H9 (cell line): ENCODE results near the gene RSPO3. TPM values are rescaled to one million over a fixed set of nuclear protein-coding genes. Genes with fewer than 3 reads are reported as not detected.

ENCODE experiments used
- DNase-seq: peaks from one replicate; pipeline ENCODE4 v3.0.0-alpha.2; 2017
- H2AFZ ChIP-seq: one replicate; pipeline ENCODE4 v1.6.1; 2013; ENCODE audit warnings: mild to moderate bottlenecking, low read length, control low read depth, moderate library complexity
- H2AK5ac ChIP-seq: 2 replicates; pipeline ENCODE4 v1.6.1; 2013; ENCODE audit warnings: low read length, control low read depth, mixed read lengths; ENCODE audit not compliant: insufficient read length
- H2BK120ac ChIP-seq: one replicate; pipeline ENCODE4 v1.6.1; 2013; ENCODE audit warnings: low read depth, mild to moderate bottlenecking, low read length, control low read depth, inconsistent platforms; ENCODE audit not compliant: poor library complexity, severe bottlenecking
- H2BK12ac ChIP-seq: 2 replicates; pipeline ENCODE4 v1.6.1; 2013; ENCODE audit warnings: low read length, control low read depth, mixed read lengths, low read depth; ENCODE audit not compliant: insufficient read length
- H2BK15ac ChIP-seq: 2 replicates; pipeline ENCODE4 v1.6.1; 2013; ENCODE audit warnings: low read depth, low read length, control low read depth
- H2BK20ac ChIP-seq: one replicate; pipeline ENCODE4 v1.6.1; 2013; ENCODE audit warnings: low read depth, mild to moderate bottlenecking, low read length, control low read depth, inconsistent platforms; ENCODE audit not compliant: poor library complexity, severe bottlenecking
- H2BK5ac ChIP-seq: 2 replicates; pipeline ENCODE4 v1.6.1; 2013; ENCODE audit warnings: low read length, control low read depth, mixed read lengths; ENCODE audit not compliant: insufficient read length
- H3K14ac ChIP-seq: 2 replicates; pipeline ENCODE4 v1.6.1; 2013; ENCODE audit warnings: low read length, control low read depth; ENCODE audit not compliant: insufficient read depth
- H3K18ac ChIP-seq: 2 replicates; pipeline ENCODE4 v1.6.1; 2013; ENCODE audit warnings: low read depth, mild to moderate bottlenecking, mixed read lengths, low read length, control low read depth; ENCODE audit not compliant: insufficient read length
- H3K23ac ChIP-seq: 2 replicates; pipeline ENCODE4 v1.6.1; 2013; ENCODE audit warnings: low read length, control low read depth, mixed read lengths, low read depth; ENCODE audit not compliant: insufficient read length
- H3K23me2 ChIP-seq: 2 replicates; pipeline ENCODE4 v1.6.1; 2013; ENCODE audit warnings: low read depth, mild to moderate bottlenecking, mixed read lengths, low read length, control low read depth; ENCODE audit not compliant: insufficient read length, poor library complexity, severe bottlenecking
- H3K27ac ChIP-seq: 2 replicates; pipeline ENCODE4 v1.5.1; 2013; ENCODE audit warnings: low read length, control low read depth, mixed read lengths, low read depth; ENCODE audit not compliant: insufficient read length
- H3K27me3 ChIP-seq: 2 replicates; pipeline ENCODE4 v1.6.1; 2013; ENCODE audit warnings: low read length, control low read depth, inconsistent platforms; ENCODE audit not compliant: insufficient read depth
- H3K4ac ChIP-seq: 2 replicates; pipeline ENCODE4 v1.6.1; 2013; ENCODE audit warnings: low read depth, mild to moderate bottlenecking, control low read depth, inconsistent platforms, low read length, moderate library complexity
- H3K4me1 ChIP-seq: 2 replicates; pipeline ENCODE4 v1.6.1; 2013; ENCODE audit warnings: low read length, control low read depth, inconsistent platforms; ENCODE audit not compliant: insufficient read depth
- H3K4me2 ChIP-seq: 2 replicates; pipeline ENCODE4 v1.6.1; 2013; ENCODE audit warnings: low read length, control low read depth, mixed read lengths; ENCODE audit not compliant: insufficient read length, insufficient read depth
- H3K56ac ChIP-seq: 2 replicates; pipeline ENCODE4 v1.6.1; 2013; ENCODE audit warnings: low read depth, mild to moderate bottlenecking, mixed read lengths, low read length, control low read depth; ENCODE audit not compliant: insufficient read length
- H3K79me1 ChIP-seq: 2 replicates; pipeline ENCODE4 v1.6.1; 2013; ENCODE audit warnings: low read depth, mild to moderate bottlenecking, moderate library complexity, low read length, control low read depth, inconsistent platforms; ENCODE audit not compliant: insufficient read depth, poor library complexity, severe bottlenecking
- H3K79me2 ChIP-seq: 2 replicates; pipeline ENCODE4 v1.6.1; 2013; ENCODE audit warnings: low read length, control low read depth, inconsistent platforms; ENCODE audit not compliant: insufficient read depth
- H3K9ac ChIP-seq: 2 replicates; pipeline ENCODE4 v1.6.1; 2013; ENCODE audit warnings: low read length, control low read depth, mixed read lengths; ENCODE audit not compliant: insufficient read length; ENCODE audit errors: extremely low read depth
- H3K9me3 ChIP-seq: one replicate; pipeline ENCODE4 v1.6.1; 2013; ENCODE audit warnings: low read depth, low read length, inconsistent platforms; ENCODE audit not compliant: control insufficient read depth
- H3T11ph ChIP-seq: one replicate; pipeline ENCODE4 v1.6.1; 2013; ENCODE audit warnings: mild to moderate bottlenecking, low read length, control low read depth, inconsistent platforms
- H4K20me1 ChIP-seq: one replicate; pipeline ENCODE4 v1.6.1; 2013; ENCODE audit not compliant: control insufficient read depth, insufficient read length, insufficient read depth
- H4K5ac ChIP-seq: 2 replicates; pipeline ENCODE4 v1.6.1; 2013; ENCODE audit warnings: low read depth, mild to moderate bottlenecking, mixed read lengths, low read length, control low read depth; ENCODE audit not compliant: insufficient read length
- H4K8ac ChIP-seq: replicated peaks from 2 replicates; pipeline ENCODE4 v1.6.1; 2013; ENCODE audit warnings: low read length, control low read depth, mixed read lengths, low read depth; ENCODE audit not compliant: insufficient read length
- H4K91ac ChIP-seq: 2 replicates; pipeline ENCODE4 v1.6.1; 2013; ENCODE audit warnings: low read depth, mild to moderate bottlenecking, moderate library complexity, mixed read lengths, low read length, control low read depth; ENCODE audit not compliant: insufficient read length
- H3K27ac Mint-ChIP-seq, 3 experiments: 2 replicates in 2 of 3; 3 replicates in 1 of 3; pipeline ENCODE4 v1.8.0; 2020 to 2021; ENCODE audit warnings: mixed read lengths in 3 of 3, mild to moderate bottlenecking in 1 of 3, moderate library complexity in 1 of 3
- H3K27me3 Mint-ChIP-seq: 2 replicates; pipeline ENCODE4 v1.8.0; 2021; ENCODE audit warnings: low read depth, mild to moderate bottlenecking, moderate library complexity, mixed read lengths
- H3K36me3 Mint-ChIP-seq, 3 experiments: 2 replicates in 2 of 3; 3 replicates in 1 of 3; pipeline ENCODE4 v1.8.0; 2020 to 2021; ENCODE audit warnings: low read depth in 3 of 3, mixed read lengths in 3 of 3; ENCODE audit not compliant: insufficient read depth in 1 of 3
- H3K4me1 Mint-ChIP-seq, 2 experiments: 2 replicates each; pipeline ENCODE4 v1.8.0; 2020; ENCODE audit warnings: mixed read lengths in 2 of 2
- H3K4me3 Mint-ChIP-seq, 2 experiments: 2 replicates in 1 of 2; 3 replicates in 1 of 2; pipeline ENCODE4 v1.8.0; 2020 to 2021; ENCODE audit warnings: mild to moderate bottlenecking in 2 of 2, mixed read lengths in 2 of 2, moderate library complexity in 1 of 2
- H3K9me3 Mint-ChIP-seq, 2 experiments: 2 replicates in 1 of 2; 3 replicates in 1 of 2; pipeline ENCODE4 v1.8.0; 2020; ENCODE audit warnings: mild to moderate bottlenecking in 2 of 2, mixed read lengths in 2 of 2, moderate library complexity in 1 of 2
- WGBS: extraction: QIAGEN DNeasy Blood & Tissue Kit; methylation state at CpG from one replicate; pipeline ENCODE4 v1.1.7; 2013; ENCODE audit warnings: missing lambda C conversion rate, low lambda C conversion rate, mixed read lengths; ENCODE audit not compliant: insufficient read length; ENCODE audit errors: extremely low coverage; 5-methylcytosine and 5-hydroxymethylcytosine counted together
- total RNA-seq: library from RNA; stranded (reverse); gene quantifications from 2 replicates; pipeline ENCODE4 v1.2.1, GENCODE V29; 2021
- TF ChIP-seq, protein P1 (sequence below): fragments of 200-600 bp; sonication (generic); conservative IDR thresholded peaks from 3 replicates; pipeline ENCODE4 v1.8.0; 2021; ENCODE audit warnings: antibody characterized with exemption, mild to moderate bottlenecking

RSPO3 gene
- total RNA-seq, 1 experiment from 2014 or later = not detected

DNA sequence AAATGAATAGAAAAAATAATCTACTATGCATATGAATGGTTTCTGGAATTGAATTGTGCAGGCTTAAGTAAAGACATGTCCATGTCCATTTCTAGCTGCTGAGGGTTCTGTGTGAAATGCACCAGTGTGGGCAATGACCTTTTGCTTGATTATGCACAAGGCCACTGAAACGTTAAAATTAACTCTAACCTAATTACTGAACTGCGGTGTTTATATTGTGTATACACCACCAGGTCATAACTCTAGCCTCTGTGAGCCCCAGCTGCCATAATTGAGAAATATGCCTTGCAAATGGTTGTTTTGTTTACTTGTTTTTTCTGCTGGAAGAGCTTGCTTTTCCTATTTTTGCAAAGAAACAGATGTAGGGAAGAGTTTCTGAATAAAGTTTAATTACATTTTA lies 46.1 kb downstream of the RSPO3 start:
- H3K36me3 Mint-ChIP-seq = peaks cover 0 to 9% (median 0%) of the 10 kb centered on the region in 3 experiments; a peak in 4 of 7 replicates
- Histone ChIP-seq H2BK20ac (no peak overlapping the region), H3K4ac (no peak overlapping the region), H3K14ac (no peak overlapping the region), H3T11ph (no peak overlapping the region), H3K27ac (no peak overlapping the region), H3K23ac (no peak overlapping the region), H2BK15ac (no peak overlapping the region), H4K20me1 (no peaks in the 10 kb centered on the region), H3K9ac (no peak overlapping the region), H2BK120ac (no peak overlapping the region), H3K4me2 (no peak overlapping the region), H3K4me1 (peaks cover 2% of the 10 kb centered on the region; the same call in 1 of the 2 replicates), H3K23me2 (no peaks in the 10 kb centered on the region), H4K91ac (no peak overlapping the region), H4K5ac (no peak overlapping the region), H3K27me3 (no peaks in the 10 kb centered on the region), H3K18ac (no peak overlapping the region), H3K56ac (no peak overlapping the region), H2BK5ac (no peak overlapping the region), H3K9me3 (no peaks in the 10 kb centered on the region), H2AK5ac (no peak overlapping the region), H3K79me2 (no peaks in the 10 kb centered on the region), H2AFZ (no peak overlapping the region), H4K8ac (no peak overlapping the region), H2BK12ac (no peak overlapping the region), H3K79me1 (no peaks in the 10 kb centered on the region)
- WGBS = no CpG with 5 or more reads among the region's 2 CpGs
- H3K27me3 Mint-ChIP-seq = no peaks in the 10 kb centered on the region
- TF ChIP-seq, protein P1, sequence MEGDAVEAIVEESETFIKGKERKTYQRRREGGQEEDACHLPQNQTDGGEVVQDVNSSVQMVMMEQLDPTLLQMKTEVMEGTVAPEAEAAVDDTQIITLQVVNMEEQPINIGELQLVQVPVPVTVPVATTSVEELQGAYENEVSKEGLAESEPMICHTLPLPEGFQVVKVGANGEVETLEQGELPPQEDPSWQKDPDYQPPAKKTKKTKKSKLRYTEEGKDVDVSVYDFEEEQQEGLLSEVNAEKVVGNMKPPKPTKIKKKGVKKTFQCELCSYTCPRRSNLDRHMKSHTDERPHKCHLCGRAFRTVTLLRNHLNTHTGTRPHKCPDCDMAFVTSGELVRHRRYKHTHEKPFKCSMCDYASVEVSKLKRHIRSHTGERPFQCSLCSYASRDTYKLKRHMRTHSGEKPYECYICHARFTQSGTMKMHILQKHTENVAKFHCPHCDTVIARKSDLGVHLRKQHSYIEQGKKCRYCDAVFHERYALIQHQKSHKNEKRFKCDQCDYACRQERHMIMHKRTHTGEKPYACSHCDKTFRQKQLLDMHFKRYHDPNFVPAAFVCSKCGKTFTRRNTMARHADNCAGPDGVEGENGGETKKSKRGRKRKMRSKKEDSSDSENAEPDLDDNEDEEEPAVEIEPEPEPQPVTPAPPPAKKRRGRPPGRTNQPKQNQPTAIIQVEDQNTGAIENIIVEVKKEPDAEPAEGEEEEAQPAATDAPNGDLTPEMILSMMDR = no peak
- peaks cover 38 to 40% of the 10 kb centered on the region in 2 experiments for H3K4me1 Mint-ChIP-seq
- no peak for DNase-seq
- no peak overlapping the region for H3K4me3 Mint-ChIP-seq
- H3K9me3 Mint-ChIP-seq = peaks cover 0 to 2% of the 10 kb centered on the region in 2 experiments; a peak in 2 of 5 replicates
- no peak overlapping the region for H3K27ac Mint-ChIP-seq
